CD4-positive, alpha-beta T cell (primary cell): Measurements from ENCODE around the gene TP53. TPM values are rescaled to one million over a fixed set of nuclear protein-coding genes. Genes with fewer than 3 reads are reported as not detected.

ENCODE experiments used
- ATAC-seq: fragments of 200-7000 bp; cut with Tn5 transposase; one replicate; pipeline ENCODE4 v1.10.0; 2022; ENCODE audit warnings: mild to moderate bottlenecking; ENCODE audit not compliant: poor library complexity
- CTCF ChIA-PET: fragments of 350-600 bp; sonication (Branson Sonifier 250); formaldehyde crosslinking; loops from one replicate; lab custom pipeline; 2021; ENCODE audit warnings: antibody characterized with exemption, inconsistent platforms; lab: Charles Lee
- POLR2A ChIA-PET: fragments of 350-600 bp; sonication (Branson Sonifier 250); formaldehyde crosslinking; loops from one replicate; lab custom pipeline; 2021; ENCODE audit warnings: antibody characterized with exemption, inconsistent platforms; lab: Charles Lee
- DNase-seq, 14 experiments: peaks; one replicate each; pipeline ENCODE4 v3.0.0-alpha.2; 2013 to 2020; ENCODE audit warnings: mixed read lengths in 2 of 14
- H3K27ac ChIP-seq, 2 donors: one replicate each; pipeline versions ENCODE4 v1.5.1 to v1.7.0; 2013; ENCODE audit warnings: low read length in 2 of 2, low read depth in 1 of 2, mild to moderate bottlenecking in 1 of 2
- H3K27me3 ChIP-seq, 2 experiments: 1 replicate in 1 of 2; 2 replicates in 1 of 2; pipeline versions ENCODE4 v1.6.1 to v1.7.0; 2013; ENCODE audit warnings: low read length in 2 of 2, control low read depth in 1 of 2, mild to moderate bottlenecking in 1 of 2, moderate library complexity in 1 of 2; ENCODE audit not compliant: insufficient read depth in 2 of 2, control insufficient read depth in 1 of 2
- H3K36me3 ChIP-seq: one replicate; pipeline ENCODE4 v1.6.1; 2013; ENCODE audit warnings: low read length, control low read depth; ENCODE audit not compliant: insufficient read depth
- H3K4me1 ChIP-seq: one replicate; pipeline ENCODE4 v1.6.1; 2013; ENCODE audit warnings: low read length, control low read depth; ENCODE audit not compliant: insufficient read depth
- H3K4me3 ChIP-seq: one replicate; pipeline ENCODE4 v1.5.1; 2013; ENCODE audit warnings: mild to moderate bottlenecking, low read length, moderate library complexity
- H3K9me3 ChIP-seq, 2 experiments: 1 replicate in 1 of 2; 2 replicates in 1 of 2; pipeline versions ENCODE4 v1.6.1 to v1.7.0; 2013; ENCODE audit warnings: low read length in 2 of 2, mild to moderate bottlenecking in 2 of 2, control low read depth in 1 of 2, moderate library complexity in 1 of 2; ENCODE audit not compliant: control insufficient read depth in 1 of 2, insufficient read depth in 1 of 2
- H3K27ac Mint-ChIP-seq: one replicate; pipeline ENCODE4 v1.8.0; 2020; ENCODE audit warnings: mixed read lengths
- H3K27me3 Mint-ChIP-seq: one replicate; pipeline ENCODE4 v1.8.0; 2021; ENCODE audit warnings: mixed read lengths
- H3K36me3 Mint-ChIP-seq: one replicate; pipeline ENCODE4 v1.8.0; 2021; ENCODE audit warnings: low read depth, mixed read lengths
- H3K4me1 Mint-ChIP-seq: one replicate; pipeline ENCODE4 v1.8.0; 2021; ENCODE audit warnings: low read depth, mixed read lengths
- H3K4me3 Mint-ChIP-seq: one replicate; pipeline ENCODE4 v1.8.0; 2020; ENCODE audit warnings: mild to moderate bottlenecking, mixed read lengths
- H3K9me3 Mint-ChIP-seq: one replicate; pipeline ENCODE4 v1.8.0; 2020; ENCODE audit warnings: mixed read lengths
- intact Hi-C, 2 experiments: fragments of 100-400 bp; cut with DNase I in 1 of 2; cut with micrococcal nuclease in 1 of 2; formaldehyde crosslinking; loops; one replicate each; pipeline versions ENCODE4 v1.15.1 to v1.9.0; 2023 to 2025; cut with DNase I, micrococcal nuclease
- total RNA-seq, 174 experiments: library from RNA in 2 of 174; stranded (reverse) in 2 of 174; gene quantifications; one replicate each; pipeline ENCODE4 v1.2.3 and lab custom pipeline; 2021 to 2026
- TF ChIP-seq, protein P1 (sequence below): fragments of 200-600 bp; IDR thresholded peaks from one replicate; pipeline ENCODE4 v1.8.0; 2022; ENCODE audit warnings: antibody characterized with exemption, mild to moderate bottlenecking

The TP53 gene
- total RNA-seq, 2 experiments from 2014 or later: 25.8 to 26.0 TPM

GRCh38 chr17:7654832-7655540 lies 32.3 kb downstream of the TP53 start:
- peaks cover 19% of the 10 kb centered on the region for H3K4me1 Mint-ChIP-seq
- POLR2A ChIA-PET: interaction anchor here (1.2 kb wide), 1 partner anchor 27 kb away, joined by 3 read pairs; the partner anchor contains the start of gene SAT2

GRCh38 chr17:7652388-7653356 lies 34.6 kb downstream of the TP53 start:
- Histone ChIP-seq H3K27ac (no peak overlapping the region), H3K9me3 (peaks cover 0 to 8% of the 10 kb centered on the region in 2 experiments), H3K27me3 (peaks cover 27 to 38% of the 10 kb centered on the region in 2 experiments), H3K4me3 (no peak overlapping the region), H3K36me3 (no peaks in the 10 kb centered on the region), H3K4me1 (peaks cover 23% of the 10 kb centered on the region)
- ChIA-PET CTCF (interaction anchor here (0.6 to 4.1 kb wide), 2 partner anchors 35 to 723 kb away, joined by 5 to 21 read pairs; partner anchors contain the start of genes TP53 and WRAP53), POLR2A (interaction anchor here (2.1 to 3.4 kb wide), 3 partner anchors 25 to 37 kb away, joined by 18 to 78 read pairs (median 19); partner anchors contain the start of genes FXR2, SAT2, TP53 and WRAP53)
- Mint-ChIP-seq H3K27ac (no peak overlapping the region), H3K4me3 (peak overlapping the region; percentile 46), H3K36me3 (no peaks in the 10 kb centered on the region), H3K27me3 (peaks cover 46% of the 10 kb centered on the region), H3K9me3 (no peaks in the 10 kb centered on the region), H3K4me1 (peaks cover 22% of the 10 kb centered on the region)
- TF ChIP-seq, protein P1, sequence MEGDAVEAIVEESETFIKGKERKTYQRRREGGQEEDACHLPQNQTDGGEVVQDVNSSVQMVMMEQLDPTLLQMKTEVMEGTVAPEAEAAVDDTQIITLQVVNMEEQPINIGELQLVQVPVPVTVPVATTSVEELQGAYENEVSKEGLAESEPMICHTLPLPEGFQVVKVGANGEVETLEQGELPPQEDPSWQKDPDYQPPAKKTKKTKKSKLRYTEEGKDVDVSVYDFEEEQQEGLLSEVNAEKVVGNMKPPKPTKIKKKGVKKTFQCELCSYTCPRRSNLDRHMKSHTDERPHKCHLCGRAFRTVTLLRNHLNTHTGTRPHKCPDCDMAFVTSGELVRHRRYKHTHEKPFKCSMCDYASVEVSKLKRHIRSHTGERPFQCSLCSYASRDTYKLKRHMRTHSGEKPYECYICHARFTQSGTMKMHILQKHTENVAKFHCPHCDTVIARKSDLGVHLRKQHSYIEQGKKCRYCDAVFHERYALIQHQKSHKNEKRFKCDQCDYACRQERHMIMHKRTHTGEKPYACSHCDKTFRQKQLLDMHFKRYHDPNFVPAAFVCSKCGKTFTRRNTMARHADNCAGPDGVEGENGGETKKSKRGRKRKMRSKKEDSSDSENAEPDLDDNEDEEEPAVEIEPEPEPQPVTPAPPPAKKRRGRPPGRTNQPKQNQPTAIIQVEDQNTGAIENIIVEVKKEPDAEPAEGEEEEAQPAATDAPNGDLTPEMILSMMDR: no peak
- no peak for ATAC-seq
- no peak for DNase-seq
- intact Hi-C loops: loop anchor here in 1 of 2 experiments (5.0 kb wide), 1 partner anchor 35 kb away; the partner anchor contains the start of genes TP53 and WRAP53

More at GRCh38 chr17:7654832-7655540, 32.3 kb downstream of the TP53 start:
- ATAC-seq (no peak), DNase-seq (no peak)
- H3K27ac Mint-ChIP-seq: no peak overlapping the region
- H3K27me3 Mint-ChIP-seq: peaks cover 35% of the 10 kb centered on the region
- no peak overlapping the region for H3K4me3 ChIP-seq
- no peak overlapping the region for H3K27ac ChIP-seq
- H3K36me3 ChIP-seq: no peaks in the 10 kb centered on the region
- H3K4me1 ChIP-seq: peaks cover 19% of the 10 kb centered on the region
- TF ChIP-seq, protein P1: no peak
- H3K27me3 ChIP-seq: peaks cover 20 to 28% of the 10 kb centered on the region in 2 experiments
- no peaks in the 10 kb centered on the region for H3K36me3 Mint-ChIP-seq
- no peaks in the 10 kb centered on the region for H3K9me3 Mint-ChIP-seq
- H3K9me3 ChIP-seq: peaks cover 0 to 8% of the 10 kb centered on the region in 2 experiments
- CTCF ChIA-PET: no interaction called here
- intact Hi-C loops: loop anchor here in 1 of 2 experiments (5.0 kb wide), 1 partner anchor 32 kb away; the partner anchor contains the start of genes TP53 and WRAP53
- H3K4me3 Mint-ChIP-seq: no peak overlapping the region
